GM19238 (cell line): Measurements from ENCODE around the gene FOXQ1.

ENCODE experiments used
- DNase-seq: peaks from one replicate; pipeline ENCODE4 v3.0.0; 2011; ENCODE audit warnings: low spot score; ENCODE audit not compliant: insufficient read length

FOXQ1 gene

GRCh38 chr6:1311400-1312202 is at the start of gene FOXQ1:
TSS of gene FOXQ1 (plus strand) at chr6:1312098. CDS start at chr6:1312705, 607 bp downstream.
- DNase-seq, result no peak

- no peak for DNase-seq
Observed at GRCh38 chr6:1262704-1263038, 49.2 kb upstream of the FOXQ1 start.

- DNase-seq, result no peak
Observed at GRCh38 chr6:1263039-1263849, 48.7 kb upstream of the FOXQ1 start.

GRCh38 chr6:1263850-1264377 is 48.0 kb upstream of the FOXQ1 start:
- no peak for DNase-seq

- no peak for DNase-seq
Observed at GRCh38 chr6:1264619-1265445, 47.1 kb upstream of the FOXQ1 start.

GRCh38 chr6:1266686-1267056 is 45.2 kb upstream of the FOXQ1 start:
- no peak for DNase-seq

GRCh38 chr6:1267057-1267732 is 44.7 kb upstream of the FOXQ1 start:
- no peak for DNase-seq

- DNase-seq, result no peak
Observed at GRCh38 chr6:1267790-1268762, 43.8 kb upstream of the FOXQ1 start.

- DNase-seq, result no peak
Observed at GRCh38 chr6:1271071-1271763, 40.7 kb upstream of the FOXQ1 start.

GRCh38 chr6:1278061-1278720 is 33.7 kb upstream of the FOXQ1 start:
- no peak for DNase-seq

- DNase-seq, result no peak
Observed at GRCh38 chr6:1279065-1279464, 32.8 kb upstream of the FOXQ1 start.

GRCh38 chr6:1280666-1281300 is 31.1 kb upstream of the FOXQ1 start:
- no peak for DNase-seq

GRCh38 chr6:1281746-1282145 is 30.2 kb upstream of the FOXQ1 start:
- no peak for DNase-seq

- DNase-seq, result no peak
Observed at GRCh38 chr6:1283501-1283900, 28.4 kb upstream of the FOXQ1 start.

GRCh38 chr6:1285556-1285955 is 26.3 kb upstream of the FOXQ1 start:
- DNase-seq, result no peak

- DNase-seq, result no peak
Observed at GRCh38 chr6:1285956-1286355, 25.9 kb upstream of the FOXQ1 start.

GRCh38 chr6:1287103-1287591 is 24.8 kb upstream of the FOXQ1 start:
- DNase-seq, result no peak

- DNase-seq, result no peak
Observed at GRCh38 chr6:1290086-1290485, 21.8 kb upstream of the FOXQ1 start.
